HG03457 (cell line): ENCODE measurements around the gene DIAPH3.

Experiments
- ATAC-seq: cut with Tn5 transposase; IDR thresholded peaks from one replicate; pipeline ENCODE4 v1.9.1; 2021; ENCODE audit warnings: moderate number of reproducible peaks; ENCODE audit not compliant: unreplicated experiment

Gene DIAPH3

GRCh38 chr13:59738921-59739320 is 424.8 kb downstream of the DIAPH3 start:
- no peak for ATAC-seq

DNA sequence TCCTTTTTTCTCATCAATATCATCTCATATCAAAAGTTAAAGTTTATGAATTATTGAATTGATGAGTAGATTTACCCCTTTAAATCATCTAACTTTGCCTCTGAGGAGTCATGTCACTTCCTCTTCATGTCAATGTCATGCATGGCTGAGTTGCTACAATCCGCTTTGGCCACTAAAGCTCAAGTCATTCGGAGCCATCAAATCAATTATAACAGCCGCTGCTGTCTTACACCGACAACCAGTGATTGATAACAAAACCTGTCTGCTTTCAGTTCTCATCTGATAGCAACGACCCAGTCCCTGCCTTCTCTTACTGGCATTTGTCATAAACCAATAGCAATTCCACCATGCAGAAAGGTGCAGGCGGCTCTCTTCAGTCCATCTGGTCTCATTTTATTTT is 429.3 kb downstream of the DIAPH3 start:
- peak; percentile 99 for ATAC-seq

DNA sequence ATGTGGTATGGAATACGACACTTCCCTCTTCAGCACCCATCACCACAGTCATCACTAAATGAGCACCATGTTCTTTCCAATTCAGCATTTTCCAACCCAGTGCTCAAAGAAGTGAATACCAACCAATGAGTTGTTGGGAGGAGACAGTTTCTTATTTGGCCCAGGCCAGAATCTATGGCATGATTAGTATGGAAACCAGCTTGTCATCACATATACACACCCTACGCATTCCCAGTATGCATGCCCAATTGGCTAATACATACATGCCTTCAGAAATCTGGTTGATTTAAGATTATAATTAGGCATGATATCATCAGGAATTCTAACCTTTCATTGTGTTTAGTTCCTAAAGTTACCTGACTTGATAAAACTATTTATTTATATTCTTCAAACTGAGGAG is 430.0 kb downstream of the DIAPH3 start:
- no peak for ATAC-seq

DNA sequence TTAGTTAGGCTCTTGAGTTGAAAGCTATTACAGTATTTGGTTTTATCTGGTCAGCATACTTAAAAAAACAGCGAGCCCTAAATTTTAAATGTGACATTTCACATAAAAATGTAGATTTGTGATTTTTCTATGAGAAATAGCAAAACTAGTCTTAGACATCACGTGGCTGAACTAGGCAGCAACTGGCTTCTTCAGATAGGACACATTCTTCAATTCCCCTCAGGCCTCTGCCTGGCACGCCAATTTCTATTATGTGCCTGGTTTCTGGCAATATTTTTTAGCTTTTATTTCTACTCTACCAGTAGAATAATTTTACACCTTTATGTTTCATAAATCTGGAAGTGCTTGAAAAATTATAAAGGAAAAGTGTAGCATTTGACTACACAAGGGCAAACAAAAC is 433.7 kb downstream of the DIAPH3 start:
- ATAC-seq = no peak

DNA sequence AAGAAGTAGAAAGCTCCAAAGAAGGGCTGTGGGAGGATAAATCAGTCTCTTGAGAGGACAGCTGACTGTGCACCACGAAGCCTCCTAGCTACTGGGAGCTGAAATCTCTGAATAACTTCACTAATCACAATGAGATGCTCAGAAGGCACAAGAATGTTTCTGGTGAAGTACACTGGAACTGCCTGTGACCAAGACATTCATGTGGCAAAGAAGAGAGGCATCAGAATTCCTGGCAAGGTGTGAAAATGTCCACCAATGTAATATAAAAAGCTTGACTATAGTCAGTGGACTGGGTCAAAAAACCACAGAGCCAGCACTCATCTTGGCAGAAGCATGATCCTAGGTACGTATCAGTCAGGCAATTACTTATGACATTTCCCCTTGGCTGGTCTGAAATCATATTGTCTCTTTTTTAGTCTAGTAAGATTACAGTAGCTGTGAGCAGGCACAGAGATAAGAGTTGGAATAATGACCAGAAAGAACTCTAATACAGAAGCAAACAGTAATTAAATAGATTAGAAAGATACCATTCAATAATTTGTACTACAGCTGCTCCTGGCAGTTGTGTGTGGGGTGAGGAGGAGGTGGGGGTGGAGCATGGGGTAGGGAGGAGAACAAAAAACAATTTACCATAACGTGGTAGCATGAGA is 434.7 kb downstream of the DIAPH3 start:
- ATAC-seq = no peak

GRCh38 chr13:59721926-59722910 is 441.5 kb downstream of the DIAPH3 start:
- no peak for ATAC-seq

GRCh38 chr13:59715611-59716010 is 448.1 kb downstream of the DIAPH3 start:
- ATAC-seq = no peak

- no peak for ATAC-seq
These were observed 452.6 kb downstream of the DIAPH3 start for GRCh38 chr13:59710996-59711701.

DNA sequence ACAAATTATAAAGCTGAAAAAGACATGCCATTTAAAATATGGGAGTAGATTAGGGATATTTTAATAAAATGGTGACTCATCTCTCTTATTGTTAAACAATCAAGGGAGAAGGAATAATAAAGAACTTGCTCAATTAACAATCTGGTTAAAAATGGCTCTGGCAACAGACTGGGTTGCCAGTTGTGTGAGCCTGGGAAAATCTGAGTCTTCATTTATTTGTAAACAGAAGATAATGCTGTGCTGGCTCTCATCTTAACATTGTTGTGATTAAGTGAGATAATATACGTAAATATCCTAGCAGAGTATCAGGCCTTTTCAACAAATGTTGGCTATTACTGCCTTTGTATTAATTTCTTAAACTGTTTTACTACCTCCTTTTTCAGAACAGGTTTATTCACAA is 453.3 kb downstream of the DIAPH3 start:
- ATAC-seq = no peak

- ATAC-seq = no peak
These were observed 457.4 kb downstream of the DIAPH3 start for GRCh38 chr13:59706101-59706976.

- ATAC-seq = no peak
These were observed 461.5 kb downstream of the DIAPH3 start for GRCh38 chr13:59702269-59702668.

GRCh38 chr13:59701261-59701660 is 462.5 kb downstream of the DIAPH3 start:
- no peak for ATAC-seq

DNA sequence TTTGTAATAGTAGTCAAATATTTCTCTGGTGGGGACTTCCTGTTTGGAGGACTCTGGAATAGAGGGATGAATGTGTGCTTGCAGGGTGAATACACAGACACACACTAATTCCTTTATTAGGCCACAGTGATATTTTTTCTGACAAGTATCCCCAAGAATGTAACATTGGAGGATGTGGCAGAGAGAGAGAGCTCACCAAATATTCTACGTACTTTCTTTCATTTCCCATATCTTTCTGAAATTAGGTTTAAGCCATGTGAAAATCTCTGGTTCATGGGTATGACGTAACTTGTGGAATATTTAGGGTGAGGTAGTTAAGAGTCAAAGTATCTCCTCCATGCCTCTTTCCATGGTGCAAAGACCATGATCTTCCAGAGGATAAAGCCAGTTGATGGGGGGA is 463.4 kb downstream of the DIAPH3 start:
- ATAC-seq = no peak

DNA sequence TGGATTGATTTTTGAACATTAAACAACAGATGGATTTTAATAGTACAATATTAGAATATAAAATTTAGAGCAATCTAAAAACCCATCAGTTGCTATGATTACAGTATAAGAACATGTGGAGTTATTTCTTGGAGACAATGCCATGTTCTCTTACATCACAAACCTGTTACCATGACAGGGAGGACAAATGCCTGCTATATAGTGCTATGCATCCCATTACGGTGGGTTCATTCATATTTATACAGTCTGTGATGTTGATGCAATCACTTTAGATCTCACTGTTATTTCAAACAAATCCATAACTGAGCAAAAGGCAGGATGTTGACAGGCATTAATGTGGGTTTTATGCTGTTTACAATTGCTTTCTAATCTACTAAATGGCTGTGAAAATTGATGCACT is 467.5 kb downstream of the DIAPH3 start:
- no peak for ATAC-seq

- no peak for ATAC-seq
These were observed 472.1 kb downstream of the DIAPH3 start for GRCh38 chr13:59691501-59692066.

DNA sequence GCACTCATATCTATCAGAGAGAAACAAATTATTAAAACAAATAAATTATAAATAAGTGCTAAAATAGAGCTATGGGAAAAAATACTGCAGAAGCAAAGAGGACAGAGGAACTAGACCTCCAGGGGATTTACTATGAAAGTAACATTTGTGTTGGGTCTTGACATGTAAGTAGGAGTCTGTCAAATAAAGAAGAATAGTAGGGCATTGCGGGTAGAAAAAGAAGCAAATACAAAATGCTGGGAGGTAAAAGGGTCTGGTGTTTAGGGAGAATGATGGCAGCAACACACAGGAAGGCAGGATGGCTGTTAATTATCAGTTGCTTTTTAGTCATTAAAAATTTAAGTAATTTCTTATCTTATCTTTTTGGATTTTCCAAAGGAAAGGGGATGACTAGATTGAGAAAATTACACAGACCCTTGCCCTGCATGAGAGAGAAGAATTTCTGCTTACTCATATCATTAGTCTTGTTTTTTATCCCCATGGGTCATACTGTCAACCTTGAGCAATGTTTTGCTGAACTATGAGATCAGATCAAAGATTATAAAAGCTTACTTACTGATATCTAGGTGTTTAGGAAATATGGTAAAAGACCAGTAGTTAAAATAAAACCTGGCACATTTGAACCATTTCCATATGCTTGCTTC is 472.7 kb downstream of the DIAPH3 start:
- ATAC-seq = no peak

DNA sequence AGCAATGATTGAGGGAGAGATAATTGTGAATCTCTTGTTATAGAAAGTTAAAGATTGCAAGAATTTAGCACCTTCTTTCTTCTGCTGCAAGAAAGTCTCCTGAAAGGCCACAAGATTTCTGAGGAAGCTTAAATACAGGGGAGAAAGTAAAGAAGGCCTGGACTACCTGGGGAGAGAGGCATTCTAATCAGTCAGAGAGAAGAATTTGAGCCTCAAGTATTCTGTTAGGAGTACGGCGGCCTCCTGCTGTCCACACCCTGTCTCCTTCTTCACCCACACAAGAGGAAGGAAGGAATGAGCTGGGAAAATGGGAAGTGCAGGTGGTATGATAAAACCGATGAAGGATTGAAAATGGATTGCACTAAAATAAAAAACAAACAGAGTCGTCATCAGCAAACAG is 474.7 kb downstream of the DIAPH3 start:
- no peak for ATAC-seq

DNA sequence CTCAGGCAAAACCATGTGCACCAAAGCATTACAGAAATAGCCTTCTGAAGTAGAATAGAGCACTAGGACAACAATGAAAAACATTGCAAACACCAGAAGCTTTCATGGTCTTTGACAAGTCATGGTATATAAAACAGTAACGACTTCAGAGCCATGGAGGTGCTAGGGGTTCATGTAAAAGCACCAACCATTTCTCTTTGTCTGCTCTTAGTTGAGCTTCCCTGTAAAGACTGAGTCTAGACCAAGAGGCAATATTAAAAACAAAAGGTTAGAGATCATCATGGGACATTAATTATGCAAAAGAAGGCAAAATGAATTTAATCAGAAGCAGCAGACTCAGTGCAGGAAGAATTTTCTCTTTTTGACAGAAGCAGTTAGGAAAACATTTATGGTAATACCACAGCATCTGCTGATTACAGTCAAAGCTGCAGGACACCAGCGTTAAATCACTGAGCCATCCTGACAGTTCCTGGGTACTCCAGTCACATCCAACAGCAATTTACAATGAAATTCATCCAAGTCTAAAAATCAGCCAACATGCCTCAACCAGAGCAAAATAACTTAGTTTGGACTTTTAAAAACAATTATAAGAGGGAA is 476.8 kb downstream of the DIAPH3 start:
- no peak for ATAC-seq

GRCh38 chr13:59684105-59684504 is 479.6 kb downstream of the DIAPH3 start:
- ATAC-seq = no peak
